Fibroblast of upper back skin (primary cell): ENCODE data around the gene KRT75.

ENCODE experiments used
- DNase-seq: peaks from one replicate; pipeline ENCODE4 v3.0.0-alpha.2; 2013

The KRT75 gene

DNA sequence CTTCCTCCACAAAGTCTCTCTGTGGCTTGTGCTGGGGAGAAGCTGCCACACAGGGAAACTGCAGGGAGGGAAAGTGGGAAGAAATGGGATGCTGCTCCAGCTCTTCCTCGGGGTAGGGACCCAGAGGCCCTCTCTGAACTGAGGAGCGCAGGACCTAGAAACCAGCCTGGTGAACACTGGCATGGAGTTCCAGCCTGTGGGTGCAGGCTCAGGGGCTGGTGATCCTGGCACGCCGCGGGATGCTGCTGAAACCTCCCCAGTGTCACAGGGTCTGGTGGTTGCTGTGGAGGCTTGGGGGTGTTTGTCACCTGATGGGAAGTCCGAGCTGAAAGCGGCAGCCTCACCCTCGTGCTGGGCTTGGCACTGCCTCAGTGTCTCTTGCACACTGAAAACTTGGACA, 5.2 kb upstream of the KRT75 start:
- DNase-seq, result no peak

DNA sequence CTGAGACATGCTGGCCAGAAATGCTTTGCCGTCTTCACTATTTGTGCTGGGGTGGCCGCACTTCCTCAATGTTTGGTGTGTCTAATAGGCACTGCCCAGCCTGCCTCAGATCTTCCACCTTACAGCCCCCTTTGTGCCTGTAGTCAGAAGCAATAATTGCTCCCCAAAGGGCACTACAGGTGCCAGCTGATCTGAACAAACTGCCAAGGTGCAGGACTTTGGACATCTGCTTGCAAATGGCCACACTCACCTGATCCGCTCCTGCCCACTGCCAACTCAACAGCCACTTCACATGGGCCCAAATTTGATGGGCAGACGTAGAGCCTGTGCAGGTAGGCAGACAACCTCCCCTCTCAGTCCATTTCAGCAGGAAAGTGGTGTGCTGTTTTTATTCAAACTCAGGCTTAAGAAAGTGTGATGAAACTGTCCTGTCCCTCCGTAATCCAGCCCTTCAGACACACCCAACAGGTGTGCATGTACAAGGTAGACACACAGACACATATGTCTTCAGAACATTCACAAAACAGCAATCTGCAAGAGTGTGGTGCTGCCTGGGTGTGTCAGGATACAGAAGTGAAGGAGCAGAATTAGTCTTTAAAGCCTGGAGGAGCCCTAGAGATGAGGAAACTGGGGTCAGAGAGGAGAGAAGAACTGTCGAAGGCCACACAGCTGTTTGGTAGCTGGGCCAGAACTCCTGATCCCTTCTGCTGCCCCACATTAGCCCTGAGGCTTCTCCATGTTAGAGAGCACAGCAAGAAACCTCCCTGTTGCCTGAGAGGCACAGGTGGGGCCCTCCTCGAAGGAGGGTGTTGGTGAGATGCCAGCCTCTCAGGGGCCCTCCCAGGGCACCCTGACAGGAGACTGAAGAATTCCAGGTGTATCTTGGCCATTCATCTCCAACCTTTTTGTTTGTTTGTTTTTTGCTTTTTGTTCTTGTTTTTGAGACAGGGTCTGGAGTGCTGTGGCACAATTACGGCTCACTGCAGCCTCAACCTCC, 4.4 kb upstream of the KRT75 start:
- no peak for DNase-seq

DNA sequence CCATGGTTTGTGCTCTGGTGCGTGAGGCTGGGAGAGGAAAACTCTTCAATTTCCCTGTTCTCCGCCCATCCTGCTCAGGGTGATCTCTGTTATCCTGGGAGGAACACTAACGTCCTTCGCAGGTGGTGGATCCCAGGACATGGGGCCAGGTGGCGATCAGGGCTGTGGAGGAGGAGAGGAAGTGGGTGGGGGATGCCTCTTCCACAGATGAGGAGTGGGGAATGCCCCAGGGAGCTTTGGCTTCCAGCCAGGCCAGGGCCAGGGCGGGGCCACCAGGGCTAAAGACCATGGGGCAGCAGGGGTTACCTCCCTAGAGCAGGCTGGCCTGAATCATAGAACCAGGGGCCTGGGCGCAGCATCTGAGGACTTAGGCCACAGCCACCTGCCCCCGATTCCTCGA, 3.3 kb upstream of the KRT75 start:
- no peak for DNase-seq

DNA sequence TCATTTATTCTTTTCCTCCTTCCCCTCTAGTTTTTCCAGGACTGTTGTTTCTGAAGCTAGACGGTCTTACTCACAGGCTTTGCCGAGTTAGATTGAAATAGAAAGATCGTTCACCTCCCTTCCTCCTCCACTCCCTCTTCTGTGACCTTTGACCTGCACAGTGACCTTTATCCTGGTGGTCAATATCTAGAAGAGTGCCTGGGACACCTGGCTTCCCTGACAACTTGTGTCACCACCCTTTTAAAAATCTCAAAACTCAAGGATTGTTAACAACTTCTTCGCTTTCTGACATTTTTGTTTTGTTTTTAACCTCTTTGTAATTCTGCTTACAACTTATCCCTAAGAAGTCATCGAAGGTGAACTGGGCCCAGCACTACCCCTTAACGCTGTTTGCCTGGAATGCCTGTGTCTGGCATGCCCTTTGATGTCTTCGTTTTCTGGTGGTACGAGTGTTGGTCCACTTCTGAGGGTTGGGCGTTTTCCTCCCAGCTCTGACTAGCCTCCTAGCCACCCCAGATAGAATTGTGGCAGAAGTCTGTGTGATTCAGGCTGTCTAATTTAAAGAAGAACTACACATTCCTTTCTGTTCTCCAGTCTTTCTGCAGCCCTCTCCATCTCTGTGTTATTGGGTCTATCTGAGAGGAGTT, 2.8 kb upstream of the KRT75 start:
- DNase-seq, result no peak

DNA sequence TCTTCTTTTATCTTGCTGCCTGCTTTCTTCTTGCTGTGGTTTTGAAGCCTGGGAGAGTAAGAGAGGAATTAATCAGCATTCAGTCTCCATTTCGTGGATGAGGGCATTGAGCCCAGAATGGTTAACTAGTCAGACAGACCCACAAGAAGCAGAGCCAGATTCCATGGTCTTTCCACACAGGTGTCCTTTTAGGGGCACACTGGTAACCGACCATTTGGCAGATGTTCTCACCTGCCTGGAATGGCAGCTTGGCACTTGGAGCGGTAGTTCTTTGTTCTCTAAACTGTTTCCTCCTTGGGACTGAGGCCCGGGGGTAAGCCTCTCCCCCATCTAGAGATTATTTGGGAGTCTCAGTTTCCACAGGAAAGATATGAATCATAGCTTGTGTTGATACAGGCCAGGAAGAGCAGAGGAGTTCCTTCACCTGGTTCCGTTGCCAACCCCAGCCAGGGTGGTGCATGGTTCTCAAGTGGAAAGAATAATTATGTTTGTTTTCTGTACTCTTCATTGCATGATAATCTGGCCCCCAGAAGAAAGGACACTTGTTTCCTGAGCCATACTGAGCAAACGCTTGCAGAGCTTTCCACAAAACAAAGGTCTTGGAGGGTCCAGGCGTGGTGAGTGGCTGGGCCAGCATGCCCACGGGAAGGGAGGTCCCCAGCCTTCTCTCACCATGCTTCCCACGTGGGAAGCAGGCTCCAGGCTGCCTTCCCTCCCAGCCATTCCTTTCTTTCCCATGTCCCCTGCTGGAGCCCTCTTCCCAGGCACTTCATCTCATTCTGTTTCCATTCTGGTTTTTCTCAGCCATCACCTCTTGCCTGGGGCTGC, 2.0 kb upstream of the KRT75 start:
- peak; percentile 73 for DNase-seq

DNA sequence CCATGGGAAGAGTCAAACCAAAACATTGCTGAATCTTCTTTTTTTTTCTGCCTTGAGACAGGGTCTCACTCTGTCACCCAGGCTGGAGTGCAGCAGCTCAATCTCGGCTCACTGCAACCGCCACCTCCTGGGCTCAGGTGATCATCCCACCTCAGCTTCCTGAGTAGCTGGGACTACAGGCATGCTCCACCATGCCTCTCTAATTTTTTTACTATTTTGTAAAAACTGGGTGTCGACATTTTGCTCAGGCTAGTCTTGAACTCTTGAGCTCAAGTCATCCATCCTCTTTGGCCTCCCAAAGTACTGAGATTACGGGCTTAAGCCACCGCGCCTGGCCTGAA, 1.5 kb upstream of the KRT75 start:
- no peak for DNase-seq

DNA sequence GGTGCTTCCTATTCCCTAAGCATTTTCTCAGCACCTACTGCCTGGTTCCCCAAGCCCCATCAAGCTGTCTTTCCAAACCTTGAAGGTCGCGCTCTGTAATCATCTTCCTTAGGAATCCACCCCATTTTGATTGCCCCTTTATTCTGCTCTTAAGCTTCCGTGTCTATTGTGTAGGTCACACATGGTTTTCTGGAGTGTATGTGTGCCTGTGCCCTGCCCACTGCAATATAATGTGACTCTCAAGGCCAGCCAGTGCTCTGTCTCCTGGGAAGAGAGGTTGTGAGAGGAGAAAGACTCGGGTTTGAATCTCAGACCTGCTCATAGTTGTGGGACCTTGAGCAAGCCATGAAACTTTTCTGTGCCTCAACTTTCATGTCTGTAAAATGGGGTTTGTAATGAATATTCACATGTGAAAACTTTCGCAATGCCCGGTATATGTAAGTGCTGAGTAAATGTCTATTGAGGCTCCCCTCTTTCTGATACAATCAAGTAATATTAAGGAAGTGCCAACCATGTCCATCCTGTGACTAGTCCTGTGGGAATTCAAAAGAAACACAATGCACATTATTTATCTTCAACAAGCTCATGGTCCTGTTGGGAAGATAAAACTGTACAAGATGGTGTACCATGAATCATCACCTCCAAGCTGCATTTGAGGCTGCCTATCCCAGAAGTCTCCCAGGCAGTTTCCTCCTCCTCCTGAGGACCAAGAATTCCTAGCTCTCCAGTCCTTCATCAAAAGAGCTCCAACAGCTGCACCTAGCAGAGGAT, 774 bp upstream of the KRT75 start:
- DNase-seq, result no peak

DNA sequence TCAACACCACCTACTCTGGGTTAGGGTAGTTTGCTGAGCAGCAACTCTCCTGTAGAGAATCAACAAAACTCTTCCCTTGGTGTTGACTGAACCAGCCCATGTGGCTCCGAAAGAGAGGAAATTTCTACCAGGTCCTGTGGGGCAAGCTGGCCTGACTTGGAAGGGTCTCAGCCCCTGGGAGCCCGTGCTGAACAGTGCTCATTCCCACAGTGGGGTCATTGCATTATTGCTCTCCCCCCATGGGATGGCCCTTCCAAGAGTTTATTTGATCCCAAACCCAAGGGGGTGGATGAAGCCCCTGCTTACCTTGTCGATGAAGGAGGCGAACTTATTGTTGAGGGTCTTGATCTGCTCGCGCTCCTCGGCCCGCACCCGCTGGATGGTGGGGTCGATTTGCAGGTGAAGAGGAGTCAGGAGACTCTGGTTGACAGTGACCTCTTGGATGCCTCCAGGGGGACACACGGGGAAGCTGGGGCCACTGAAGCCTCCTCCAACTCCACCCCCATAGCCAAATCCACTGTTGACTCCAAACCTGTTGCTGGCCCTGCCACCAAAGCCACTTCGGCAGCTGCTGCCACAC, 580 bp downstream of the KRT75 start:
- no peak for DNase-seq

DNA sequence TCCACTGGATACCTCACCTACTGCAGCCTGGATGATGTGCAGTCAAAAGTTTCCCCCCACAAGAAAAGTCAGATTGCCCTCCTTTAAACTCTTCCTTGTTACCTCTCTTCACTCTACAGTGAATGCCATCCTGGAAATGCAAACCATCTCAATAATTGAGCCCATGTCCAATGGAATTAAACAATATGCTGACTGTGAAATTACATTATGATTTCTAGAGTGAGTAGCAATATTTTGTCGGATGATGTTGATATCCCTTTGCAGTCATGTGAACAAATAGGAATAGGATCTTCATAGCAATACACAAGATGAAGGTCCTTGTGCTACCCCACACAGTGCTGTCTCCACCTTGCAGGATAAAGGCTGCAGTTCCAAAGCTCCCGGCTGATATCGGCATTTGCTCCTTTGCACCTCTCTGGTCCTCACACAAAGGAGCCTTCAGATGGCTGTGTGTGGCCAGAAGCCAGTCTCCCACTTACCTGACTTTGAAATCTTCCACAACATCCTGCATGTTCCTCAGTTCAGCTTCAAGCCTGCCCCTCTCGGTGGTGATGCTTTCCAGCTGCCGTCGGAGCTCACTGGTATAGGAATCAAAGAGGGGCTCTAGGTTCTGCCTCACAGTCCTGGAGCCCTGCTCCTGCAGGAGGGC, 1.5 kb downstream of the KRT75 start:
- no peak for DNase-seq

DNA sequence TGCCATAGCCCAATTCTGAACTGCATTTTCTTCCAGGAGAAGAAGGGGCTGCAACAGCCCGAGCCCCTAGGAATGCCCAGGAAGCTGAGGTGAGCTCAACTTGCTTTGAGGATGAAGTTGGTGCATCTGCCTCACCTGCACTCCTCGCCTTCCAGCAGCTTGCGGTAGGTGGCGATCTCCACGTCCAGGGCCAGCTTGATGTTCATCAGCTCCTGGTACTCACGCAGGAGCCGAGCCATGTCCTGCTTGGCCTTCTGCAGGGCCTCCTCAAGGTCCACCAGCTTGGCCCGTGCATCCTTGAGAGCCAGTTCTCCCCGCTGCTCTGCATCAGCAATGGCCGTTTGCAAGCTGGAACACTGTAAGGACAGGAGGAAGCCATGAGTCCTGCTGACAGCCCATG, 6.0 kb downstream of the KRT75 start:
- DNase-seq, result no peak

DNA sequence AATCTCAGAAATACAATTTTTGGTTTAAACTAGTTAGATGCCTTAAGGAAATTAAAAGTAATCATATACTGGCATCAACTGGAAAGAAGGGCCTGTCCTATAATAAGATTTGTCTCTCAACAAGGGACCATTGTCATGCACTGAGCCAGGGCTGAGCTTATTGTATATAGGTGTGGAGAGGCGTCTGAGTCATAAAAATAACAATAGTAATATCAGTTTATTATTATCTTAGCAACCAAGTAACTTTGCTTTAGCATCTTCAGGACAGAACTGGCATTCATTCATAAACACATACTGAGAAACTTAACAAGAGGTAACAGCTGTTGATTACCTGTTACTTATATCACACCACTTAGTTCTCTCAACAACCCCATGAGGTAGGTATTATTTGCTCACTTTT, 7.1 kb downstream of the KRT75 start:
- no peak for DNase-seq

DNA sequence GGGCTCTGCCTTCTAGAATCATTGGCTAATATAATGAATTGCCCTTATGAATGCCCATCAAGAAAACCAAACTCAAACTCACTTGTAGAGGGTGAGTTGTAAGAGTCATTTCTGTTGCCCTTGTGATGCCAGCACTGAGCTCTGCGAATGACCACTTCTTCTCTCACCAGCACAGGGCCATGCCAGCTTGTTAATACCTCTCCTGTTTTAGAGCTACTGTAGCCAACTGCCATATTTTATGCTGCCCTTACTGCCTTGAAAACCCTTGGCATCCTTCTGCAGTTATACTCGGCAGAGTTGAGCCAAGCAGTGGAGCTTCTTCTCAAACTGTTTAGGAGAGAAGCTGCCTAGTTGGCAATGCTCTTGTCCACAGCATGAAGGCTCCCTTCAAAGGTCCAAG, 8.1 kb downstream of the KRT75 start:
- DNase-seq, result no peak

DNA sequence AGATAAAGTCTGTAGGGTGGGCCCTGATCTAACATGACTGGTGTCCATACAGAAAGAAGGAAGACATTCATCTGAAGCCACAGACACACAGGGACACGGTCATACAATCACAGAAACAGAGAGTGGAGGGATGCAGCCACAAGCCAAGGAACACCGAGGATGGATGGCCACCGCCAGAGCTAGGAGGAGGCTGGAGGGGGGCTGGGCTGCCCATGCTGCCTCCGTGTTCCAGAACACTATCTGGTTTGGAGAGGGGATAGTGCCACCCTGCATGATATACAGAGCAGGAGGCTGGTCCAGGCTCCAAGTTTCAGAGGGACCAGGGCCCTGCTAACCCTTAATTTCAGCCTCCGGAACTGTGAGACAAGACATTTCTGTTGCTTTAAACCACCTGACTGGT, 8.7 kb downstream of the KRT75 start:
- DNase-seq, result no peak

DNA sequence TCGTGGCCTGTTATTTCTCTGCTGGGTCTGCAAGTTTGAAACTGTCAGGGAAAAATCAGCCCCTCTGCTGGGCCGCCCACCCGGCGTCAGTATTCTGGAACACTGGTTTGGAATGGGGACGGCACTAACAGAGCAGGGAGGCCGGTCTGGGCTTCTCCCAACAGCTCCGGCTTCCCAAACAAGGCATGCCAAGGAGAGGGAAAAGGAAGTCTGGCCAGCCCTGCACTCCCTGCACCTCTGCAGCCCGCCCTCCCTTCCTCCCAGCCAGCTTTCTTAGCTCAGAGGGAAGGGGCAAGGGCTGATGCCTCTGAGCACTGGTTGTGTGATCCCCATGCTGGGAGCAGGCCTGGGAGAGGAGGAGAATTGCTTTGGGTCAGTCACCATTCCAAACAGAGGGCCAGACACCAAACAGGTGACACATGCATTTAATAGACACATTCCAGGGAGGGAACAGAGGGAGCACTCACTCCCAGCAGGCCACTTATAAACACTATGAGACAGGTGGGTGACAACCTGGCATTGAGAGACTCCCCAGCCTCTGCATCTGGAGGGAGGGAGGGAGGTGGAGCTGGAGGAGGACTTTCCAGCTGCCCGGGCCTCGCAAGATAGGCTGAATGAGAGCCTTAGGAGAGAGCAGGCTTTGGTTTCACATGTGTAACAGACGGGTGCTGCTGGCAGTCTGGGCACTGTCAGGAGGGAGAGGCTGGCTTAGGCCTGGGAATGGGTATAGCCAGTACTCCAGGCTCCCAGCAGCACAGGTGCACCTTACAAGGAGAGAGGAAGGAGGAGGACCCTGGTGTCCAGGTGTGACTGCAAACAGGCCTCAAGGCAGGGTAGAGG, 10.3 kb downstream of the KRT75 start:
- no peak for DNase-seq

DNA sequence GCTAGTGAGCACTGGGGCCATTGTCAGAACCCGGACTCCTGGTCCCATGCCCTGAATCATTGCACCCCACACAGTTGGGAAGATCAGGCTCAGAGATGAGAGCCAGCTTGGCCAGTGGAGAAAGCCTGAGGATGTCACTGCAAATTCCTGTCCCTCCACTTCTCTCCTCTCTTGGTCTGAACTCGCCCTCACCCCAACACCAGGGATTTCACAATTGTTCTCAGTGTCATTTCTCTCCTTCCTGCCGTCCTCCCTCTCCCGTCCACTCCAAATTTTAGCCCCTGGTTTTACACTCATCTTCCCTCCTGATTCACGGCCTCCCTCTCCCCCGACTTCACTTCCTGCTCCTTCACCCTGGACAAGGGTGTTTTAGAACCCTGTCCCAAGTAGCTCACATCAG, 11.1 kb downstream of the KRT75 start:
- no peak for DNase-seq

DNA sequence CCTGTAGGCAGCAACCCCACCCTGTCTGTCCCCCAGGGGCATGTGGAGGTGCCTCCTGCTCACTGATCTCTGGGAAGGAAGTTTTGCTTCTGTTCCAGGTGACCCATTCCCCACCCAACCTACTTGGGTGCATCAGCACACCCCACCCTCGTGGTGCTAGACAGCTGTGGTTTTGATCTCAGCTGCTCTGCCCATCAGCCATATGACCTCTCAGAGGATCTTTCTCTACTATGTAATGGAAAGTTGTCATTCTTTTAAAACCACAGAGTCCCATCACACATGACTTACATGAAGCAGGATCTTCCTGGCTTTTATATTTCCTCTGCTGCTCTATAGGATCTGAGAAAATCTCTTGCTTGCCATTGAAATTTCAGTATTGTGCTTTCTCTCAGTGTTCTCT, 14.5 kb downstream of the KRT75 start:
- peak; percentile 66 for DNase-seq

DNA sequence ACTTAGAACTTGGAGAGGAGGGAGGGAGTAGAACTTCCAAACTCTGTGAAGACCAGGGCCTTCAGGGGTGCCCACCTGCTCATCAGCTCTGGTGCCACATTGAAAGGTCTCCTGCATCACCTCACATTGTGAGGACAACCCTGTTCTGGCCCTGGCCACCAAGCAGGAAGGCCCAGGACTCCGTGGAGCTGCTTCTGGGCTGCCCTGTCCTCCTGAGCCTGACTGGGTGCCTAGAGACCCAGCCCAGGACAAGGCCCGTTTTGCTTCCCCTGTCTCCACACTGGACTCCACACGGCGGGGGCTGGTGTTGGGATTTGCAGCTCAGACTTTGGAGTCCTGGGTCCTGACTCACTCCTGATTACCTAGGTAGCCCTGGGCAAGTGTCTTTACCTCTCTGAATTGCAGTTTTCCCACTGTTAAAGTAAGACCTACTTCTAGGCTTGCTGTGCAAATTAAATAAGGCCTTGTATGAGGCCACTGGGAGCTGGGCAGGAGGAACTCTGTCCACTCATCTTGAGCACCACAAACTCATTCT, 15.5 kb downstream of the KRT75 start:
- DNase-seq, result no peak

DNA sequence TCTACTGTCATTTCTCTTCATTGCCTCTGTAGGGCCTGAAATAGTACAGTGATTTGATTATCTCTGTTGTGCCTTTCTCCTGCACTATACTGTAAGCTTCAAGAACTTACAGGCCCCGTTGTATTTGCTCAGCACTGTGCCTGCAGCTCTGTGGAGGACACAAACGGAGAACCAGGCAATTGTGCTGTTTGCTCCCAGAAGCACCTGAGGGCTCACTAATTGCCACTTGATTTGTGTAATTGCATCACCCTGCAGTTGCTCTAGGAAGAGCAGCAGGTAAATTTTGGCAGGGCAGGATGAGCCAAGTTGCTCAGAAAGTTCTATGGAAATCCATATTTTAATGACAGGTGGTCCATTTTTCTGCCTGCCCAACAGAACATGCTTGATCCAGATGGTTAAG, 16.4 kb downstream of the KRT75 start:
- no peak for DNase-seq

DNA sequence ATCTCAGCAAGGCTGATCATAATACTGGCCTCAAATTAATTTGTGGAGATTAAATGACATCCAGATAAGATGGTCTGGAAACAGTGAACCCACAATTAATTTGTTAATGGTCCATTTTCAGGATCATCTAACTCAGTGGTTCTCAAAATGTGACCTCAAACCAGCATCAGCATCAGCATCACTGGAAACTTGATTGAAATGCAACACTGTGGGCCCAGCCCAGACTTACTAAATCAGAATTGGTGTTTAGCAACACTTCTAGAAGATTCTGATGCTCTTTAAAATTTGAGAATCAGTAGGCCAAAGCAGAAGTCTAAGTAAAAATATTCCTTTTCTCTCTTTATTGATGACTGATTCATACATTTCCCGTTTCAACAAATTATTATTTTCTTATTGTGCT, 17.4 kb downstream of the KRT75 start:
- DNase-seq, result no peak

DNA sequence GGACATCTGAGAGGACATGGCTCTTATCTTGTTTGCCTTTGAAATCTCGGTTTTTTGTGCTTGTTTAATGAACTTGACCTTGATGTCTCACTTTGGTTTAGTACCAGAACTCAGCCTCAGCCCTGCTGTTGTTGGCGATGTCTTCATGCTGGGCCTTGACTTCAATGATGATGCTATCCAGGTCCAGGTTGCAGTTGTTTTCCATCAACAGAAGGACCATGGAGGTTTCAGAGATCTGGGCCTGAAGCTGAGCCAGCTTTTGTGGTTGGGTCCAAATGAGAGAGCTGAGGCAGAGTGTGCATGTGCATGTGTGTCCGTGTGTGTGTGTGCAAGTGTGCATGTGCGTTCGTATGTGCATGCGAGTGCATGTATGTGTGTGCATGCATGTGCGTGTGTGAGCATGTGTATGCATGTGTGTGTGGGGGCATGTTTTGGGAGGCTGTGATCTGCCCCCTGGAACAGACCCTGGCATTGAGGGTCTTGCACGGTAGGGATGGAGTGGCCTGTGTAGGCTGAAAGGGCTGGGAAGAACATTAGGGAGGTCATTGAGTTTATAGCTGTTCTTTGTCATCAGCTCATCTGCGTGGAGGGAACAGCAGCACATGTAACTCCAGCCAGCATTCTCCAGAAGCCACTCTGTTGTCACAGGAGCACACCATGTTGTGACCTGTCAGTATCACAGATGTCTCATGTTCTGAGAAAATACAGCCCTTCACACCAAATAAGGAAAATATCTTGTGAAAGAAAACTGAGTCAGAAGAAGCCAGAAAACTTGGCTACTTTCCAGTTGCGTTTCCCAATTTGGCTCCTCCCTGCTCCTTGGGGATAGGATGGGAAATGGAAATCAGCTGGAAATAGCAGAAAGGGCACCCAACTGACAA, 18.1 kb downstream of the KRT75 start:
- peak; percentile 80 for DNase-seq
